KMS-11 (cell line): ENCODE data around the gene LARP1.

Experiments used
- H2AFZ ChIP-seq: fragments of 200-600 bp; sonication (generic); 2 replicates; pipeline ENCODE4 v1.6.1; 2016; ENCODE audit warnings: antibody characterized with exemption, mixed run types, low read depth
- H3K27ac ChIP-seq: fragments of 200-600 bp; sonication (generic); 2 replicates; pipeline ENCODE4 v1.6.1; 2016; ENCODE audit warnings: mild to moderate bottlenecking, mixed run types
- H3K27me3 ChIP-seq: fragments of 200-600 bp; sonication (generic); 2 replicates; pipeline ENCODE4 v1.6.1; 2017; ENCODE audit warnings: mild to moderate bottlenecking, low read depth, mixed run types, moderate library complexity; ENCODE audit not compliant: insufficient read depth
- H3K36me3 ChIP-seq: fragments of 200-600 bp; sonication (generic); 2 replicates; pipeline ENCODE4 v1.6.1; 2017; ENCODE audit warnings: mild to moderate bottlenecking, mixed run types; ENCODE audit not compliant: insufficient read depth
- H3K4me1 ChIP-seq: fragments of 200-600 bp; sonication (generic); 2 replicates; pipeline ENCODE4 v1.6.1; 2016; ENCODE audit warnings: mild to moderate bottlenecking, low read depth, mixed run types; ENCODE audit not compliant: poor library complexity, severe bottlenecking
- H3K4me2 ChIP-seq: fragments of 200-600 bp; sonication (generic); 2 replicates; pipeline ENCODE4 v1.7.0; 2016; ENCODE audit warnings: mild to moderate bottlenecking, mixed run types
- H3K4me3 ChIP-seq: fragments of 200-600 bp; sonication (generic); IDR thresholded peaks from 2 replicates; pipeline ENCODE4 v1.6.1; 2017; ENCODE audit warnings: low read depth, low read length, mixed read lengths; ENCODE audit not compliant: insufficient read depth
- H3K79me2 ChIP-seq: fragments of 200-600 bp; sonication (generic); 2 replicates; pipeline ENCODE4 v1.6.1; 2016; ENCODE audit warnings: low read depth, mixed run types; ENCODE audit not compliant: insufficient read depth
- H3K9ac ChIP-seq: fragments of 200-600 bp; sonication (generic); 2 replicates; pipeline ENCODE4 v1.6.1; 2016; ENCODE audit warnings: mild to moderate bottlenecking, mixed run types
- H4K20me1 ChIP-seq: fragments of 200-600 bp; sonication (generic); 2 replicates; pipeline ENCODE4 v1.6.1; 2016; ENCODE audit warnings: mild to moderate bottlenecking, mixed run types; ENCODE audit not compliant: insufficient read depth
- TF ChIP-seq, protein P1 (sequence below): fragments of 200-600 bp; sonication (generic); conservative IDR thresholded peaks from 2 replicates; pipeline ENCODE4 v1.6.1; 2017; ENCODE audit warnings: low read depth, mild to moderate bottlenecking, antibody characterized with exemption, low read length, moderate library complexity, mixed read lengths

LARP1 gene

DNA sequence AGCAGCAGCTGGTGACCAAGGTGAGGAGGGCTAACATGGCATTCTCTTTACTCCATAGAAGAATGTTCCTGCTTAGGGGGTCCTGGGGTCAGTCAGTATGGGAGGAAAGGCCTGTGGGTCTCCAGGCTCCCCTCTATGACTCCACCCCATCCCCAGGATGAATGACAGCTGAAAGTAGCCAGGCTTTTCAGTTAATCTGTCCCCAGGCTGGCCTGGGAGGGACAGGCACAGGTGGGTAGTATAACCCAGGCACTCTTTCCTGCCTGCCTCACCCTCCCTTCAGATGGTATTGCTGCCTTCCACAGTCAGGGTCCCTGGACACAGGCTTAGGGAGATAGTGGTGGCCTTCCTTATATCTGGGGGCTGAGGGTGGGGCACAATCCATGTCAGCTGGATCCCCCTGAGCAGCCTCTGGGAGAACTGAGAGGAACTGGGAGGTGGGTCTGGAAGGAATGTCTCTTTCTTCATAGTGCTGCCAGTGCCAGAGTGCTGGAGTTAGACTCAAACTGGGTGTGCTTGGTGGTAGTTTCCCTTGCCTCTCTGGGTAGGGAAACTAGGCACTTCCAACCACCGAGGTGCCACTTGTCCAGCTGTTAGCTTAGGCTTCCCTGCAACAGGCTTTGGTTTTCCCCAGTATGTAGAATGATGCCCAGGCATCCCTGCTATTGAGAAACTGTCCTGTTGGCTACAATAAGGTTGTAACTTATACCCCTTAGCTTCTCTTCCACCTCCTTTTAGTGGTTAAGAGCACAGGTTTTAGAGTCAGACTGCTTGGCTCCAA, 27.8 kb downstream of the LARP1 start:
- H3K36me3 ChIP-seq, result no peaks in the 10 kb centered on the region
- H4K20me1 ChIP-seq, result peaks cover 67% of the 10 kb centered on the region
- TF ChIP-seq, protein P1, sequence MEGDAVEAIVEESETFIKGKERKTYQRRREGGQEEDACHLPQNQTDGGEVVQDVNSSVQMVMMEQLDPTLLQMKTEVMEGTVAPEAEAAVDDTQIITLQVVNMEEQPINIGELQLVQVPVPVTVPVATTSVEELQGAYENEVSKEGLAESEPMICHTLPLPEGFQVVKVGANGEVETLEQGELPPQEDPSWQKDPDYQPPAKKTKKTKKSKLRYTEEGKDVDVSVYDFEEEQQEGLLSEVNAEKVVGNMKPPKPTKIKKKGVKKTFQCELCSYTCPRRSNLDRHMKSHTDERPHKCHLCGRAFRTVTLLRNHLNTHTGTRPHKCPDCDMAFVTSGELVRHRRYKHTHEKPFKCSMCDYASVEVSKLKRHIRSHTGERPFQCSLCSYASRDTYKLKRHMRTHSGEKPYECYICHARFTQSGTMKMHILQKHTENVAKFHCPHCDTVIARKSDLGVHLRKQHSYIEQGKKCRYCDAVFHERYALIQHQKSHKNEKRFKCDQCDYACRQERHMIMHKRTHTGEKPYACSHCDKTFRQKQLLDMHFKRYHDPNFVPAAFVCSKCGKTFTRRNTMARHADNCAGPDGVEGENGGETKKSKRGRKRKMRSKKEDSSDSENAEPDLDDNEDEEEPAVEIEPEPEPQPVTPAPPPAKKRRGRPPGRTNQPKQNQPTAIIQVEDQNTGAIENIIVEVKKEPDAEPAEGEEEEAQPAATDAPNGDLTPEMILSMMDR, result no peak
- no peak overlapping the region for H3K4me3 ChIP-seq
- no peaks in the 10 kb centered on the region for H3K27me3 ChIP-seq
- H2AFZ ChIP-seq, result no peak overlapping the region
- no peak overlapping the region; the same call in 1 of the 2 replicates for H3K27ac ChIP-seq
- peaks cover 64% of the 10 kb centered on the region for H3K4me1 ChIP-seq
- H3K79me2 ChIP-seq, result peaks cover 100% of the 10 kb centered on the region
- no peak overlapping the region for H3K9ac ChIP-seq
- H3K4me2 ChIP-seq, result no peak overlapping the region

DNA sequence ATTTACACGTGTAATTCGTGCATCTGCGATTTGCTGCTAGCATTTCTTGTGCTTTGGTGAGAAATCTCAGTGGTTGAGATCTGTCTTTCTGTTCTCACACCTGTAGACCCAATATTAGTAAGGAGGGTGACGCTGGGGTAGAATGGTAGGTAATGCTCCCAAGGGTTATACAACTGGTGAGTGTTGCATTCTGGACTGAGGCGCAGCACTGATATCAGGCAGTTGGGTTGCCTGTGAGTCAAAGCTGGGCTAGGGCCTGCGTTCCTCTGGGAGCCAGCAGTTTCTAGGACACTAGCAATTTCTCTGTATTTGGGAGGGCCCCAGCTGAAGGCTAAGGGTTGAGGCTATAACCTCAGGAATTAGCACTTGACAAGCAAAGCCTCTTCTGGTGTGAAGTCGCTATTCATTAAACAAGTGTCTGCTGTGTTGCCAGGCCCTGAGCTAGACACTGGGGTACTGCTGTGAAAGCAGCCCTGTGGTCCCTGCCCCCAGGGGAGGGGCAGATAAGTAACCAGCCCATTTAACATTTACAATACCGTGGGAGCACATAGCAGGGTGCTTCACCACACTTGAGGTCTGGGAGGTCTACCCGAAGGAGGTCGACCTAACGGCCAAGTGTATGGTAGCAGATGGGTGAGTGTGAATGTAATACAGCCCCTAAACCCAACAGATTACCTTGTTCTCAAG, 28.7 kb downstream of the LARP1 start:
- TF ChIP-seq, protein P1, result no peak
- Histone ChIP-seq H3K9ac (no peak overlapping the region), H3K27me3 (no peaks in the 10 kb centered on the region), H3K4me3 (no peak overlapping the region), H4K20me1 (peaks cover 62% of the 10 kb centered on the region), H3K4me2 (no peak overlapping the region), H2AFZ (no peak overlapping the region), H3K79me2 (peaks cover 100% of the 10 kb centered on the region), H3K4me1 (peaks cover 55% of the 10 kb centered on the region), H3K27ac (no peak overlapping the region; the same call in 1 of the 2 replicates), H3K36me3 (no peaks in the 10 kb centered on the region)

DNA sequence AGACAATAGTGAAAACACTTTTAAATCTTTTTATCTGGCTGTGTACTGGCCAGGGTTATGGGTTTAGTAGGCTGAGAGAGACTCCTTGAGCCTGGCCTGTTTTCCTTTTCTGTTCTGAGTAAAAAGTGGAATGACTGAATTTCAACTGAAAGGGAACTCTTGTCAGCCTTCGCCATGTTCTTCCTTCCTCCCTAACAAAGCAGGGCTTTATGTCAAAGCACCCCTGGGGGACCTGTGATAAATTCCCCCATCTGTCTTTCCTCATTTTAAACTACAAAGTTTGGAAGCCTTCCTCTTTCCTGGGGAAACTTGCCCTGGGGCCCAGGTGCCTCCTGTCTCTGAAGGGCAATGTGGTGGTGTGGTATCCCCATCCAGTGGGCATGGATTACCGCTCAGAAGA, 29.7 kb downstream of the LARP1 start:
- Histone ChIP-seq H3K9ac (no peak overlapping the region), H3K79me2 (peaks cover 99% of the 10 kb centered on the region), H2AFZ (no peak overlapping the region), H3K4me2 (no peak overlapping the region), H3K4me3 (no peak overlapping the region), H3K27ac (no peak overlapping the region), H3K27me3 (no peaks in the 10 kb centered on the region), H4K20me1 (peaks cover 59% of the 10 kb centered on the region), H3K4me1 (peaks cover 45% of the 10 kb centered on the region), H3K36me3 (no peaks in the 10 kb centered on the region)
- TF ChIP-seq, protein P1, result no peak

DNA sequence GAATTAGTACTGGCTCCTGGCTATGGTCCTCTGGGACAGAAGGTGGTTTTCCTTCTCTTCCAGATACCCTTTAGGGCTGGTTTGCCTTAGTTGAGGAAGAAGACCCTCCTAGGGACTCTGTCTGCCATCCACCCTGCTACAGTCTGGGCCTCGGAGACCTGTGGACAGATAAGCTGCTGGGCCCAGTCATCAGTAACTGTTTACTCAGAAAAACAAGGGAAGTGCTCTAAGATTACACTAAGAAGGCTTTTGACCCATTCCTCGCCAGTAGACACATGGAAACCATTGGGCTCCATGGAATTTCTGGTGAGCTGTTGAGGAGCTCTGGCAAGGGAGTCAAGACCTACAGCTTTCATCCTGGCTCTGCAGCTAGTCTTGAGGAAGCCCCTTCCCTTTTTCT, 31.2 kb downstream of the LARP1 start:
- H4K20me1 ChIP-seq, result peaks cover 54% of the 10 kb centered on the region
- peaks cover 87% of the 10 kb centered on the region for H3K79me2 ChIP-seq
- no peak overlapping the region for H3K4me2 ChIP-seq
- H3K9ac ChIP-seq, result no peak overlapping the region
- no peak overlapping the region for H3K4me3 ChIP-seq
- H3K4me1 ChIP-seq, result peaks cover 30% of the 10 kb centered on the region
- H2AFZ ChIP-seq, result no peak overlapping the region
- no peaks in the 10 kb centered on the region for H3K36me3 ChIP-seq
- H3K27me3 ChIP-seq, result no peaks in the 10 kb centered on the region
- TF ChIP-seq, protein P1, result no peak
- no peak overlapping the region for H3K27ac ChIP-seq
